Fibroblast of skin of right biceps (primary cell): Measurements from ENCODE around the gene KCNH5.

Experiments
- DNase-seq: peaks from one replicate; pipeline ENCODE4 v3.0.0-alpha.2; 2013

KCNH5 gene

DNA sequence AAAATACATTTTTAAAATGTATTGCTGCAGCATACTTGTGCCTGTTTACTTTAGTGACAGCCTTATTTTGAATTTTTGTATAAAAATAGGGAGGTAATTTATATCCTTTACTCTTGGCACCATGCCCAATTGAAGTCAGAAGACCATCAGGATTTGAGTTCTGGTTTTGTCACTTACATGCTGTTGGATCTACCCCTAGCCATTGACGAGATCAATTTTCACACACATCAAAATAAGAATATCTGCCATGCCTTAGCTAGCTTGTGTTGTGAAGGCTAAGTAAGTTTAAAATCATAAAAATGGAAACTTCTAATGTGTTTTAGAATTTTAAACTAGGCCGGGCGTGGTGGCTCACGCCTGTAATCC lies 381.8 kb downstream of the KCNH5 start:
- DNase-seq: no peak

DNA sequence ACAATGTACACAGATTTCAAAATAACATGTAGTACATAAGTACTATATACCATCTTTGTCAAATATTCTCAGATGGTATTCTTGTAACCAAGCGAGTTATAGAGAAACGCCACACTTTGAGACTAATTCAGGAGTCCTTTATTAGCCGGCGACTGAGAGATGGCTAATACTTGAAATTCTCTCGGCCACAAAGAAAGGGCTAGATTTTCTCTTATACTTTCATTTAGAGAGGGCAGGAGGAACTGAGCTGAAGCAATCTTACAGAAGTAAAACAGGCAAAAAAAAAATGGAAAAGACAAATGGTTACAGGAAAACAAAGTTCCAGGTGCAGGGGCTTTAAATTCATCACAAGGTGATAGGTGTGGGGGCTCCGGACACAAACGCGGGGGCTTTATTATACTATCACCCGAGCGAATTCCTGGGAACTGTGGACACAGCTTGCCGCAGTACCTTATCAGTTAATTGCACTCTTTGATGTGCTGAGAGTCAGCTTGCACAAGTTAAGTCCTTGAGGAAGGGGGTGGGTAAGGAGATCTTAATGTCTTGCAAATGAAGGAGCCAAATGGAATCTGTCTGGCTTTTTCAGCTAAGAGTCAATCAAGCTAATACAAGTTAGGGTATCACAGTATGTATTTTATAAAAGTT lies 382.3 kb downstream of the KCNH5 start:
- DNase-seq: no peak

DNA sequence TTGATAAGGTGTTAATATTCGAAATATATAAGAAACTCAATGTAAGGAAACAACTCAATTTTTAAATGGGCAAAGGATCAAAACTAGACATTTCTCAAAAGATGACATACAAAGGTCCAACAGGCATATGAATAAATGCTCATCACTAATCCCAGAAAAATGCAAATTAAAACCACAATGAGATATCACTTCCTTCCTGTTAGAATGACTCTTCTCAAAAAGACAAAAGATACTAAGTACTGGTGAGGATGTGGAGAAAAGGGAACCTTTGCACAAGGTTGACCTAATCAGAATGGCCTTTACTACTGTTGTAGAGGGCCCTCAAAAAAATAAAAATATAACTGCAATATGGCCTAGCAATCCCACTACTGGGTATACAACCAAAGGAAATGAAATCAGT lies 383.4 kb downstream of the KCNH5 start:
- DNase-seq: peak; percentile 21

DNA sequence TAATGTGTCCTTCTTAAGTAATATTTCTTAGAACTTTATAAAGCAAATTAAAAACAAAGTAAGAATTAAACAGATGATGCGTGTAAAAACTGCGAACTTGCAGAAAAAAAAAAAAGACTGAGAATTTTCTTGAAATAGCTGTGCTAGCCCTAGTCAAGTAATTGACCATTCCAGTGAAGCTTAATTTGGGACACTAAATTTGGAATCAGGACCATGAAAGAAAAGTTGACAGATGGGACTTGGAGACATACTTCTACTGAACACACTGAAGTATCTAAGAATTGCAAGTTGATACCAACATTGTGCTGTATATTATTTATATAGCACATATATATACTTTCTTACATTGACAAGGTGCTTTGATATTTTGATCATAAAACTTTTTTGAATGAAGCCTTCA lies 386.6 kb downstream of the KCNH5 start:
- no peak for DNase-seq

DNA sequence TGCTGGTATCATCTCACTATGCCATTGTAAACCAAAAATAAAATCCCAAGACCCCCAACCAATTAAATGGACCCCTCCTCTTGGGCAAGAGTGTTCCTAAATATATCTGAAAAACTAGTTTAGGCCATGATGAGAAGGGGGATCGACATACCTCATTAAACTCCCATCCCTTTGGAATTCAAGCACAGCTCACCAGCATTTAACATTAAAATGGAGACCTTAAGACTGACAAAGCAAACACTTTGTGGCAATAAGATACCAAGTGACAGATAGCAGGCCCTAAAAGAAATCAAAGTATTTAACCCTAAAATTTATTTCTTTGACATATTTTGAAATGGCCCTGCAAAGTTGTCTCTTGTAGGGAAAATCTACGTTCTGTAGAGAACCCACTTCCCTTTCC lies 387.9 kb downstream of the KCNH5 start:
- no peak for DNase-seq

DNA sequence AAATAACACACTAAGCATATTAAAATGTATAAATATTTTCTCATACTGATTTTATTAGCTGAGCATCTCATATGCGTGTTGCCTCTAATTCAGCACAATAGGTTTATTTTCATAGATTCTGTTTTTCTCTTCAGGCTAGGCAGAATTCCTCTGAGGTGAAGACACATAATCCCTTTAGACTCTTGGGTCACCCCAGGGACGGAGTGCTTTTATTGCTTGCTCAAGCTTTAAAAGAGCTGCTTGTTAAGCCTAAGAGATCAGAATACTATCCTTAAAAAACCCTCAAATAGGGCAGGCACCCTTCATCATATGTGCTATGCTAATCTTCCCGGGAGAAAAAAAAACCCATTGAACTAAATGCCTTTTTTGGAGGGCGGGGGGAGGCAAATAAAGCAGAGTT lies 390.1 kb downstream of the KCNH5 start:
- DNase-seq: peak; percentile 29

DNA sequence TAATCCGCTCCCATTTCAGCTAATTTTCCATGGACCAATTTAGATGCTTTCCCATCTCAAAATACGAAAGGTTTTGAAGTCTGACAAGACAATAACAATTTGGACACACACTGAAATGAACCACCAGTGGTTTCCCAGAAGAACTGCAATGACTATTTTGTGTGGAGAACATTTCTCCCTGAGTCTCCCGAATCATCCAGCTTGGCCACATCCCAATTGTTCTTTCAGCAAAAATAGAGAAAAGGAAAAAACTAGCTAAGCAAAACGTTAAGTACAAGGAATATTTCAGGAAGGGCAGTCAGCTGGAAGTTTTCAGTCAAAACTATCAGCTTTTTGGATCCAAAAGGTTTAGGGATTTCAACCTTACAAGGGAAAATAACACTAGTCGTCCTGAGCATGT lies 390.6 kb downstream of the KCNH5 start:
- peak; percentile 27 for DNase-seq
